ENCODE measurements around the gene CLASP1. TPM values are rescaled to one million over a fixed set of nuclear protein-coding genes. Genes with fewer than 3 reads are reported as not detected.

Gene CLASP1
- total and polyA plus RNA-seq, 2 experiments from 2014 or later = 16.6 to 56.3 TPM

DNA sequence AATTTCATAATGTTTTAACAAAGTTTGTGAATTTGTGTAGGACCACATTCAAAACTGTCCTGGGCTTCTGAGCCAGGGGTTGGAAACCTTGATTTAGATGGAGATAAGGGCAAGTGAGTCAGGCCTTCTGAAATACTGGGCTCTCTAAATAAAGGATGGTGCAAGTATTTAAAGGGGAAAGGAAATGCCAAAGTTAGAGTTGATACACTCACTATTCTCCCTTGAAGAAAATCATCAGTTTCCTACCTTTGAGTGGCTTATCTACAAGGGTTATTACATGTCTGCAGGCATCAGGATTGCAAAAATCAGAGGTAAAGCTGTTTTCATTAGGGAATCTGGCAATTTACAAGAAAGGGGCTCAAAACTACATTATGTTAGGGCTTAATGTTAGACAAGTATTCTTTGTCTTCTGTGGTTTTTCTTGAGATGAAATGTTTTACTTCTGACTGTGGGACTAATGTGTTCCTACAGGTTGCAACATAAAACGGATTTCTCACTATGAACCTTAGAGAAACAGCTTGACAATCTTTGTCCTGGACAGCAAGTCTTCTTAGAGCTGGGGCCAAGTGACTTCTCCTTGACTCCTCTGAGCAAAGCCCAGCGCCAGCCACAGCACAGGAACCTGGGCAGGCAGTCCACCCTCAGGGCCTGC is 87.5 kb downstream of the CLASP1 start:
- H3K36me3 Mint-ChIP-seq (ENCODE audit: low read depth) = peaks cover 17% of the 10 kb centered on the region
- peaks cover under 1% of the 10 kb centered on the region for H3K27me3 Mint-ChIP-seq (ENCODE audit: insufficient read depth, low read depth, poor library complexity)
- no peak overlapping the region for H3K27ac Mint-ChIP-seq
- no peaks in the 10 kb centered on the region for H3K4me1 ChIP-seq (ENCODE audit: insufficient read depth)
- H3F3A ChIP-seq (replicated peaks; ENCODE audit: low read depth) = no peaks in the 10 kb centered on the region
- peaks cover 95% of the 10 kb centered on the region for H3K79me2 ChIP-seq (replicated peaks; ENCODE audit: insufficient read depth)
- H3K36me3 ChIP-seq (ENCODE audit: insufficient read depth) = no peaks in the 10 kb centered on the region
- ATAC-seq = no peak
- TF ChIP-seq NANOG (IDR thresholded peaks at IDR 0.05; ENCODE audit: borderline replicate concordance) (no peak), POLR2AphosphoS5 (IDR thresholded peaks at IDR 0.05; ENCODE audit: low read depth) (no peak), ZNF331 (CRISPR knock-in tag; IDR thresholded peaks at IDR 0.05; ENCODE audit: low read depth) (no peak), ZNF114 (CRISPR knock-in tag; IDR thresholded peaks at IDR 0.05) (no peak)
- TF ChIP-seq, protein P1, sequence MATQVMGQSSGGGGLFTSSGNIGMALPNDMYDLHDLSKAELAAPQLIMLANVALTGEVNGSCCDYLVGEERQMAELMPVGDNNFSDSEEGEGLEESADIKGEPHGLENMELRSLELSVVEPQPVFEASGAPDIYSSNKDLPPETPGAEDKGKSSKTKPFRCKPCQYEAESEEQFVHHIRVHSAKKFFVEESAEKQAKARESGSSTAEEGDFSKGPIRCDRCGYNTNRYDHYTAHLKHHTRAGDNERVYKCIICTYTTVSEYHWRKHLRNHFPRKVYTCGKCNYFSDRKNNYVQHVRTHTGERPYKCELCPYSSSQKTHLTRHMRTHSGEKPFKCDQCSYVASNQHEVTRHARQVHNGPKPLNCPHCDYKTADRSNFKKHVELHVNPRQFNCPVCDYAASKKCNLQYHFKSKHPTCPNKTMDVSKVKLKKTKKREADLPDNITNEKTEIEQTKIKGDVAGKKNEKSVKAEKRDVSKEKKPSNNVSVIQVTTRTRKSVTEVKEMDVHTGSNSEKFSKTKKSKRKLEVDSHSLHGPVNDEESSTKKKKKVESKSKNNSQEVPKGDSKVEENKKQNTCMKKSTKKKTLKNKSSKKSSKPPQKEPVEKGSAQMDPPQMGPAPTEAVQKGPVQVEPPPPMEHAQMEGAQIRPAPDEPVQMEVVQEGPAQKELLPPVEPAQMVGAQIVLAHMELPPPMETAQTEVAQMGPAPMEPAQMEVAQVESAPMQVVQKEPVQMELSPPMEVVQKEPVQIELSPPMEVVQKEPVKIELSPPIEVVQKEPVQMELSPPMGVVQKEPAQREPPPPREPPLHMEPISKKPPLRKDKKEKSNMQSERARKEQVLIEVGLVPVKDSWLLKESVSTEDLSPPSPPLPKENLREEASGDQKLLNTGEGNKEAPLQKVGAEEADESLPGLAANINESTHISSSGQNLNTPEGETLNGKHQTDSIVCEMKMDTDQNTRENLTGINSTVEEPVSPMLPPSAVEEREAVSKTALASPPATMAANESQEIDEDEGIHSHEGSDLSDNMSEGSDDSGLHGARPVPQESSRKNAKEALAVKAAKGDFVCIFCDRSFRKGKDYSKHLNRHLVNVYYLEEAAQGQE (IDR thresholded peaks at IDR 0.05; ENCODE audit: unreplicated experiment) = no peak
- TF ChIP-seq, protein P2, sequence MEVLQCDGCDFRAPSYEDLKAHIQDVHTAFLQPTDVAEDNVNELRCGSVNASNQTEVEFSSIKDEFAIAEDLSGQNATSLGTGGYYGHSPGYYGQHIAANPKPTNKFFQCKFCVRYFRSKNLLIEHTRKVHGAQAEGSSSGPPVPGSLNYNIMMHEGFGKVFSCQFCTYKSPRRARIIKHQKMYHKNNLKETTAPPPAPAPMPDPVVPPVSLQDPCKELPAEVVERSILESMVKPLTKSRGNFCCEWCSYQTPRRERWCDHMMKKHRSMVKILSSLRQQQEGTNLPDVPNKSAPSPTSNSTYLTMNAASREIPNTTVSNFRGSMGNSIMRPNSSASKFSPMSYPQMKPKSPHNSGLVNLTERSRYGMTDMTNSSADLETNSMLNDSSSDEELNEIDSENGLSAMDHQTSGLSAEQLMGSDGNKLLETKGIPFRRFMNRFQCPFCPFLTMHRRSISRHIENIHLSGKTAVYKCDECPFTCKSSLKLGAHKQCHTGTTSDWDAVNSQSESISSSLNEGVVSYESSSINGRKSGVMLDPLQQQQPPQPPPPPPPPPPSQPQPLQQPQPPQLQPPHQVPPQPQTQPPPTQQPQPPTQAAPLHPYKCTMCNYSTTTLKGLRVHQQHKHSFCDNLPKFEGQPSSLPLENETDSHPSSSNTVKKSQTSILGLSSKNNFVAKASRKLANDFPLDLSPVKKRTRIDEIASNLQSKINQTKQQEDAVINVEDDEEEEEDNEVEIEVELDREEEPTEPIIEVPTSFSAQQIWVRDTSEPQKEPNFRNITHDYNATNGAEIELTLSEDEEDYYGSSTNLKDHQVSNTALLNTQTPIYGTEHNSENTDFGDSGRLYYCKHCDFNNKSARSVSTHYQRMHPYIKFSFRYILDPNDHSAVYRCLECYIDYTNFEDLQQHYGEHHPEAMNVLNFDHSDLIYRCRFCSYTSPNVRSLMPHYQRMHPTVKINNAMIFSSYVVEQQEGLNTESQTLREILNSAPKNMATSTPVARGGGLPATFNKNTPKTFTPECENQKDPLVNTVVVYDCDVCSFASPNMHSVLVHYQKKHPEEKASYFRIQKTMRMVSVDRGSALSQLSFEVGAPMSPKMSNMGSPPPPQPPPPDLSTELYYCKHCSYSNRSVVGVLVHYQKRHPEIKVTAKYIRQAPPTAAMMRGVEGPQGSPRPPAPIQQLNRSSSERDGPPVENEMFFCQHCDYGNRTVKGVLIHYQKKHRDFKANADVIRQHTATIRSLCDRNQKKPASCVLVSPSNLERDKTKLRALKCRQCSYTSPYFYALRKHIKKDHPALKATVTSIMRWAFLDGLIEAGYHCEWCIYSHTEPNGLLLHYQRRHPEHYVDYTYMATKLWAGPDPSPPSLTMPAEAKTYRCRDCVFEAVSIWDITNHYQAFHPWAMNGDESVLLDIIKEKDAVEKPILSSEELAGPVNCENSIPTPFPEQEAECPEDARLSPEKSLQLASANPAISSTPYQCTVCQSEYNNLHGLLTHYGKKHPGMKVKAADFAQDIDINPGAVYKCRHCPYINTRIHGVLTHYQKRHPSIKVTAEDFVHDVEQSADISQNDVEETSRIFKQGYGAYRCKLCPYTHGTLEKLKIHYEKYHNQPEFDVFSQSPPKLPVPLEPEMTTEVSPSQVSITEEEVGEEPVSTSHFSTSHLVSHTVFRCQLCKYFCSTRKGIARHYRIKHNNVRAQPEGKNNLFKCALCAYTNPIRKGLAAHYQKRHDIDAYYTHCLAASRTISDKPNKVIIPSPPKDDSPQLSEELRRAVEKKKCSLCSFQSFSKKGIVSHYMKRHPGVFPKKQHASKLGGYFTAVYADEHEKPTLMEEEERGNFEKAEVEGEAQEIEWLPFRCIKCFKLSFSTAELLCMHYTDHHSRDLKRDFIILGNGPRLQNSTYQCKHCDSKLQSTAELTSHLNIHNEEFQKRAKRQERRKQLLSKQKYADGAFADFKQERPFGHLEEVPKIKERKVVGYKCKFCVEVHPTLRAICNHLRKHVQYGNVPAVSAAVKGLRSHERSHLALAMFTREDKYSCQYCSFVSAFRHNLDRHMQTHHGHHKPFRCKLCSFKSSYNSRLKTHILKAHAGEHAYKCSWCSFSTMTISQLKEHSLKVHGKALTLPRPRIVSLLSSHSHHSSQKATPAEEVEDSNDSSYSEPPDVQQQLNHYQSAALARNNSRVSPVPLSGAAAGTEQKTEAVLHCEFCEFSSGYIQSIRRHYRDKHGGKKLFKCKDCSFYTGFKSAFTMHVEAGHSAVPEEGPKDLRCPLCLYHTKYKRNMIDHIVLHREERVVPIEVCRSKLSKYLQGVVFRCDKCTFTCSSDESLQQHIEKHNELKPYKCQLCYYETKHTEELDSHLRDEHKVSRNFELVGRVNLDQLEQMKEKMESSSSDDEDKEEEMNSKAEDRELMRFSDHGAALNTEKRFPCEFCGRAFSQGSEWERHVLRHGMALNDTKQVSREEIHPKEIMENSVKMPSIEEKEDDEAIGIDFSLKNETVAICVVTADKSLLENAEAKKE (CRISPR knock-in tag; IDR thresholded peaks at IDR 0.05) = no peak
- TF ChIP-seq, protein P3, sequence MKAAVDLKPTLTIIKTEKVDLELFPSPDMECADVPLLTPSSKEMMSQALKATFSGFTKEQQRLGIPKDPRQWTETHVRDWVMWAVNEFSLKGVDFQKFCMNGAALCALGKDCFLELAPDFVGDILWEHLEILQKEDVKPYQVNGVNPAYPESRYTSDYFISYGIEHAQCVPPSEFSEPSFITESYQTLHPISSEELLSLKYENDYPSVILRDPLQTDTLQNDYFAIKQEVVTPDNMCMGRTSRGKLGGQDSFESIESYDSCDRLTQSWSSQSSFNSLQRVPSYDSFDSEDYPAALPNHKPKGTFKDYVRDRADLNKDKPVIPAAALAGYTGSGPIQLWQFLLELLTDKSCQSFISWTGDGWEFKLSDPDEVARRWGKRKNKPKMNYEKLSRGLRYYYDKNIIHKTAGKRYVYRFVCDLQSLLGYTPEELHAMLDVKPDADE (IDR thresholded peaks at IDR 0.05) = no peak
- TF ChIP-seq, protein P4, sequence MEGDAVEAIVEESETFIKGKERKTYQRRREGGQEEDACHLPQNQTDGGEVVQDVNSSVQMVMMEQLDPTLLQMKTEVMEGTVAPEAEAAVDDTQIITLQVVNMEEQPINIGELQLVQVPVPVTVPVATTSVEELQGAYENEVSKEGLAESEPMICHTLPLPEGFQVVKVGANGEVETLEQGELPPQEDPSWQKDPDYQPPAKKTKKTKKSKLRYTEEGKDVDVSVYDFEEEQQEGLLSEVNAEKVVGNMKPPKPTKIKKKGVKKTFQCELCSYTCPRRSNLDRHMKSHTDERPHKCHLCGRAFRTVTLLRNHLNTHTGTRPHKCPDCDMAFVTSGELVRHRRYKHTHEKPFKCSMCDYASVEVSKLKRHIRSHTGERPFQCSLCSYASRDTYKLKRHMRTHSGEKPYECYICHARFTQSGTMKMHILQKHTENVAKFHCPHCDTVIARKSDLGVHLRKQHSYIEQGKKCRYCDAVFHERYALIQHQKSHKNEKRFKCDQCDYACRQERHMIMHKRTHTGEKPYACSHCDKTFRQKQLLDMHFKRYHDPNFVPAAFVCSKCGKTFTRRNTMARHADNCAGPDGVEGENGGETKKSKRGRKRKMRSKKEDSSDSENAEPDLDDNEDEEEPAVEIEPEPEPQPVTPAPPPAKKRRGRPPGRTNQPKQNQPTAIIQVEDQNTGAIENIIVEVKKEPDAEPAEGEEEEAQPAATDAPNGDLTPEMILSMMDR (conservative IDR thresholded peaks at IDR 0.05; ENCODE audit: low read depth in 2 of 2) = no peak
- H2AFZ ChIP-seq = no peak overlapping the region
- no peaks in the 10 kb centered on the region for H3K27me3 ChIP-seq (ENCODE audit: insufficient read depth)
- no peak overlapping the region for H3K4me3 ChIP-seq
- H3K4me2 ChIP-seq = no peak overlapping the region
- H3K27ac ChIP-seq (ENCODE audit: low read depth) = no peak overlapping the region
- peaks cover 7% of the 10 kb centered on the region; the same call in 2 of the 3 replicates for H3K4me1 Mint-ChIP-seq
- no peaks in the 10 kb centered on the region for H3K9me2 ChIP-seq (ENCODE audit: insufficient read depth)
- H3K4me3 Mint-ChIP-seq = no peak overlapping the region
- no peak for DNase-seq (ENCODE audit: low spot score)
- peaks cover 14% of the 10 kb centered on the region; the same call in 2 of the 3 replicates for H3K9me3 Mint-ChIP-seq
- peaks cover 12% of the 10 kb centered on the region; the same call in 1 of the 2 replicates for H4K20me1 ChIP-seq (replicated peaks; ENCODE audit: insufficient read depth)
